Measurements from ENCODE around the gene UGDH. TPM values are rescaled to one million over a fixed set of nuclear protein-coding genes. Genes with fewer than 3 reads are reported as not detected.

Gene UGDH
- total RNA-seq, 5 donors from 2014 or later (not counting 1 experiment from before 2014, with no cell fraction given) = 7.6 to 22.8 (median 18.2) TPM

GRCh38 chr4:39452860-39453587, 74.2 kb downstream of the UGDH start:
- H3K4me3 ChIP-seq (ENCODE audit: control insufficient read depth in 1 of 2, extremely low read depth in 1 of 2, low read length in 1 of 2) = no peak overlapping the region
- CTCF ChIA-PET = no interaction called here
- H3K27ac ChIP-seq (ENCODE audit: low read length) = no peak overlapping the region
- H3K4me1 Mint-ChIP-seq = peaks cover 37 to 45% (median 38%) of the 10 kb centered on the region in 3 donors
- H3K36me3 Mint-ChIP-seq = peaks cover 58% of the 10 kb centered on the region
- H3K27ac Mint-ChIP-seq = no peak overlapping the region
- DNase-seq (no peak), ATAC-seq (replicated peaks in 1 of 4) (no peak)
- no CpG with 5 or more reads among the region's 11 CpGs for WGBS (ENCODE audit: insufficient coverage)
- no peaks in the 10 kb centered on the region for H3K27me3 ChIP-seq (replicated peaks in 1 of 2; ENCODE audit: control insufficient read depth in 2 of 2, extremely low read depth in 1 of 2, insufficient read depth in 2 of 2, low read length in 1 of 2)
- H3K9me3 ChIP-seq = no peaks in the 10 kb centered on the region
- H3K4me1 ChIP-seq (ENCODE audit: control insufficient read depth in 1 of 2, extremely low read depth in 1 of 2, insufficient read depth in 2 of 2, low read length in 2 of 2) = peaks cover 12 to 13% of the 10 kb centered on the region in 2 experiments
- POLR2A ChIA-PET = interaction anchor here (0.5 to 1.3 kb wide), 3 partner anchors 91 to 366 kb away, joined by 3 to 4 read pairs (median 4); no protein-coding TSS in a partner anchor
- no peaks in the 10 kb centered on the region for H3K27me3 Mint-ChIP-seq
- peaks cover 7 to 64% of the 10 kb centered on the region in 2 donors for H3K36me3 ChIP-seq (ENCODE audit: control insufficient read depth in 2 of 2, extremely low read depth in 1 of 2, insufficient read depth in 1 of 2, low read length in 1 of 2)
- H3K9me3 Mint-ChIP-seq = no peaks in the 10 kb centered on the region
- H3K4me3 Mint-ChIP-seq = no peak overlapping the region

GRCh38 chr4:39452153-39452859, 74.9 kb downstream of the UGDH start:
- no peaks in the 10 kb centered on the region for H3K9me3 Mint-ChIP-seq
- ChIA-PET POLR2A (interaction anchor here in 1 of 2 donors (1.3 kb wide), 1 partner anchor 99 kb away, joined by 4 read pairs; no protein-coding TSS in a partner anchor), CTCF (no interaction called here)
- H3K9me3 ChIP-seq = no peaks in the 10 kb centered on the region
- WGBS (ENCODE audit: insufficient coverage) = 89% methylated on average over 3 of the region's 6 CpGs
- H3K4me3 Mint-ChIP-seq = no peak overlapping the region
- DNase-seq (no peak), ATAC-seq (replicated peaks in 1 of 4) (no peak)
- peaks cover 5 to 12% of the 10 kb centered on the region in 2 experiments for H3K4me1 ChIP-seq (ENCODE audit: control insufficient read depth in 1 of 2, extremely low read depth in 1 of 2, insufficient read depth in 2 of 2, low read length in 2 of 2)
- H3K36me3 ChIP-seq (ENCODE audit: control insufficient read depth in 2 of 2, extremely low read depth in 1 of 2, insufficient read depth in 1 of 2, low read length in 1 of 2) = peaks cover 7 to 57% of the 10 kb centered on the region in 2 donors
- no peak overlapping the region for H3K27ac Mint-ChIP-seq
- H3K27me3 ChIP-seq (replicated peaks in 1 of 2; ENCODE audit: control insufficient read depth in 2 of 2, extremely low read depth in 1 of 2, insufficient read depth in 2 of 2, low read length in 1 of 2) = no peaks in the 10 kb centered on the region
- peaks cover 51% of the 10 kb centered on the region for H3K36me3 Mint-ChIP-seq
- H3K27me3 Mint-ChIP-seq = no peaks in the 10 kb centered on the region
- no peak overlapping the region for H3K27ac ChIP-seq (ENCODE audit: low read length)
- H3K4me3 ChIP-seq (ENCODE audit: control insufficient read depth in 1 of 2, extremely low read depth in 1 of 2, low read length in 1 of 2) = no peak overlapping the region
- H3K4me1 Mint-ChIP-seq = peaks cover 36 to 43% (median 37%) of the 10 kb centered on the region in 3 donors

- ChIA-PET CTCF (interaction anchor here in 1 of 2 donors (0.5 kb wide), 1 partner anchor 497 kb away, joined by 5 read pairs; no protein-coding TSS in a partner anchor), POLR2A (interaction anchor here (0.7 kb wide), 5 partner anchors 68 to 606 kb away, joined by 3 to 7 read pairs (median 4); partner anchors contain the start of gene SMIM14 (in 1 of the 2))
- no peaks in the 10 kb centered on the region for H3K27me3 Mint-ChIP-seq
- H3K4me1 Mint-ChIP-seq = peaks cover 30 to 40% (median 33%) of the 10 kb centered on the region in 3 donors
- 100% methylated on average over 2 of the region's 6 CpGs for WGBS (ENCODE audit: insufficient coverage)
- peaks cover 0 to under 1% of the 10 kb centered on the region in 2 experiments for H3K27me3 ChIP-seq (replicated peaks in 1 of 2; ENCODE audit: control insufficient read depth in 2 of 2, extremely low read depth in 1 of 2, insufficient read depth in 2 of 2, low read length in 1 of 2)
- DNase-seq = no peak
- H3K36me3 Mint-ChIP-seq = peaks cover 43% of the 10 kb centered on the region
- peaks cover 4 to 49% of the 10 kb centered on the region in 2 donors for H3K36me3 ChIP-seq (ENCODE audit: control insufficient read depth in 2 of 2, extremely low read depth in 1 of 2, insufficient read depth in 1 of 2, low read length in 1 of 2)
- peaks cover 0 to 13% of the 10 kb centered on the region in 2 experiments for H3K4me1 ChIP-seq (ENCODE audit: control insufficient read depth in 1 of 2, extremely low read depth in 1 of 2, insufficient read depth in 2 of 2, low read length in 2 of 2)
- H3K4me3 Mint-ChIP-seq = no peak overlapping the region
- no peak overlapping the region for H3K27ac Mint-ChIP-seq
- no peaks in the 10 kb centered on the region for H3K9me3 Mint-ChIP-seq
- no peak overlapping the region for H3K27ac ChIP-seq (ENCODE audit: low read length)
- H3K9me3 ChIP-seq = no peaks in the 10 kb centered on the region
- no peak overlapping the region for H3K4me3 ChIP-seq (ENCODE audit: control insufficient read depth in 1 of 2, extremely low read depth in 1 of 2, low read length in 1 of 2)
- no peak for ATAC-seq (replicated peaks in 1 of 4)
These were observed 75.7 kb downstream of the UGDH start for GRCh38 chr4:39451423-39452023.

- peaks cover 4 to 40% of the 10 kb centered on the region in 2 donors for H3K36me3 ChIP-seq (ENCODE audit: control insufficient read depth in 2 of 2, extremely low read depth in 1 of 2, insufficient read depth in 1 of 2, low read length in 1 of 2)
- H3K27ac ChIP-seq (ENCODE audit: low read length) = no peak overlapping the region
- H3K9me3 Mint-ChIP-seq = no peaks in the 10 kb centered on the region
- no peak overlapping the region for H3K4me3 ChIP-seq (ENCODE audit: control insufficient read depth in 1 of 2, extremely low read depth in 1 of 2, low read length in 1 of 2)
- H3K4me1 ChIP-seq (ENCODE audit: control insufficient read depth in 1 of 2, extremely low read depth in 1 of 2, insufficient read depth in 2 of 2, low read length in 2 of 2) = peaks cover 0 to 14% of the 10 kb centered on the region in 2 experiments
- peaks cover 36% of the 10 kb centered on the region for H3K36me3 Mint-ChIP-seq
- H3K27me3 ChIP-seq (replicated peaks in 1 of 2; ENCODE audit: control insufficient read depth in 2 of 2, extremely low read depth in 1 of 2, insufficient read depth in 2 of 2, low read length in 1 of 2) = peaks cover 0 to 4% of the 10 kb centered on the region in 2 experiments
- ChIA-PET POLR2A (interaction anchor here (0.6 to 0.7 kb wide), 5 partner anchors 69 to 935 kb away, joined by 3 to 7 read pairs (median 4); partner anchors contain the start of gene SMIM14 (in 1 of the 2)), CTCF (no interaction called here)
- peak overlapping the region; percentile 0 to 48 for H3K27ac Mint-ChIP-seq
- H3K4me1 Mint-ChIP-seq = peaks cover 22 to 30% (median 24%) of the 10 kb centered on the region in 3 donors
- DNase-seq (no peak), ATAC-seq (replicated peaks in 1 of 4) (no peak)
- no peaks in the 10 kb centered on the region for H3K27me3 Mint-ChIP-seq
- no peaks in the 10 kb centered on the region for H3K9me3 ChIP-seq
- 60% methylated on average over 1 of the region's 2 CpGs for WGBS (ENCODE audit: insufficient coverage)
- no peak overlapping the region for H3K4me3 Mint-ChIP-seq
These were observed 76.6 kb downstream of the UGDH start for GRCh38 chr4:39450618-39451017.

Other genes starting within 250 kb of the UGDH start
- gene RFC1, start 161.1 kb downstream of the UGDH start, total RNA-seq = 10 to 100 TPM; 45.7 to 77.4 (median 54.5) TPM
- under 1 TPM in 1 of 5 donors, not detected in 4; 0.06 TPM for gene KLB, start 120.5 kb downstream of the UGDH start, total RNA-seq
- 1,000 to 10,000 TPM; 2,481 to 3,129 (median 2,646) TPM for gene RPL9, start 68.5 kb downstream of the UGDH start, total RNA-seq
- gene LIAS, start 68.4 kb downstream of the UGDH start, total RNA-seq = 10 to 100 TPM; 11.3 to 22.8 (median 19.5) TPM
- 10 to 100 TPM in 3 of 5 donors, 1 to 10 TPM in 2; 4.8 to 17.2 (median 15.5) TPM for gene SMIM14, start 111.4 kb upstream of the UGDH start, total RNA-seq
- gene UBE2K, start 170.7 kb upstream of the UGDH start, total RNA-seq = 10 to 100 TPM; 32.5 to 46.9 (median 44.0) TPM